Kidney capillary endothelial cell (primary cell): Measurements from ENCODE around the gene PARP6.

Source experiments
- DNase-seq: peaks from one replicate; pipeline ENCODE4 v3.0.0-alpha.2; 2018; ENCODE audit warnings: low spot score

PARP6 gene

GRCh38 chr15:72272213-72272996 is at the start of gene PARP6:
PARP6 (minus strand) TSS chr15:72272554; CDS start chr15:72267477, 5,077 bp downstream.
- DNase-seq = peak; percentile 88

- peak; percentile 45 for DNase-seq
Measured at GRCh38 chr15:72319985-72320671, 47.8 kb upstream of the PARP6 start, which contains the start of gene CELF6. CELF6 (minus strand) TSS chr15:72320157; CDS start chr15:72319874, 283 bp downstream.

GRCh38 chr15:72319360-72319984 is 47.1 kb upstream of the PARP6 start:
- peak; percentile 37 for DNase-seq

GRCh38 chr15:72318408-72318942 is 46.1 kb upstream of the PARP6 start:
- DNase-seq = no peak

- DNase-seq = no peak
Measured at GRCh38 chr15:72315706-72316370, 43.5 kb upstream of the PARP6 start.

GRCh38 chr15:72313881-72314280 is 41.5 kb upstream of the PARP6 start:
- no peak for DNase-seq

- DNase-seq = no peak
Measured at GRCh38 chr15:72313448-72313840, 41.1 kb upstream of the PARP6 start.

- peak; percentile 56 for DNase-seq
Measured at GRCh38 chr15:72312605-72313447, 40.5 kb upstream of the PARP6 start.

GRCh38 chr15:72307026-72307425 is 34.7 kb upstream of the PARP6 start:
- no peak for DNase-seq

GRCh38 chr15:72306211-72306785 is 33.9 kb upstream of the PARP6 start:
- DNase-seq = no peak

- DNase-seq = no peak
Measured at GRCh38 chr15:72304596-72304995, 32.2 kb upstream of the PARP6 start.

- no peak for DNase-seq
Measured at GRCh38 chr15:72302955-72303354, 30.6 kb upstream of the PARP6 start.

GRCh38 chr15:72289597-72290325 is 17.4 kb upstream of the PARP6 start:
- DNase-seq = no peak

- no peak for DNase-seq
Measured at GRCh38 chr15:72288796-72289596, 16.6 kb upstream of the PARP6 start.

GRCh38 chr15:72285927-72286516 is 13.7 kb upstream of the PARP6 start:
- peak; percentile 17 for DNase-seq

GRCh38 chr15:72285402-72285801 is 13.0 kb upstream of the PARP6 start:
- DNase-seq = no peak

GRCh38 chr15:72284781-72285180 is 12.4 kb upstream of the PARP6 start:
- DNase-seq = no peak

- DNase-seq = no peak
Measured at GRCh38 chr15:72281713-72282112, 9.4 kb upstream of the PARP6 start.

- no peak for DNase-seq
Measured at GRCh38 chr15:72280751-72281150, 8.4 kb upstream of the PARP6 start.
